Natural killer cell (primary cell): ENCODE measurements around the gene VIPR2. TPM values are rescaled to one million over a fixed set of nuclear protein-coding genes. Genes with fewer than 3 reads are reported as not detected.

Experiments
- ATAC-seq, 3 donors: fragments of 150-1000 bp in 2 of 3; fragments of 200-7000 bp in 1 of 3; cut with Tn5 transposase; 1 replicate in 1 of 3; 2 replicates in 2 of 3; pipeline ENCODE4 v1.10.0; 2021; ENCODE audit warnings: mild to moderate bottlenecking in 2 of 3, moderate library complexity in 2 of 3
- DNase-seq, 2 donors: peaks; one replicate each; pipeline versions ENCODE4 v3.0.0 to v3.0.0-alpha.2; 2013 to 2021; ENCODE audit warnings: mixed read lengths in 1 of 2
- H3K27ac ChIP-seq: one replicate; pipeline ENCODE4 v1.5.1; 2013; ENCODE audit warnings: mild to moderate bottlenecking, low read length
- H3K27me3 ChIP-seq: one replicate; pipeline ENCODE4 v1.6.1; 2013; ENCODE audit warnings: low read length; ENCODE audit not compliant: control insufficient read depth, insufficient read depth
- H3K36me3 ChIP-seq: one replicate; pipeline ENCODE4 v1.6.1; 2013; ENCODE audit warnings: low read length; ENCODE audit not compliant: control insufficient read depth, insufficient read depth
- H3K4me1 ChIP-seq: one replicate; pipeline ENCODE4 v1.6.1; 2013; ENCODE audit warnings: low read length; ENCODE audit not compliant: control insufficient read depth, insufficient read depth
- H3K4me3 ChIP-seq: one replicate; pipeline ENCODE4 v1.5.1; 2013; ENCODE audit warnings: low read length
- H3K9me3 ChIP-seq: one replicate; pipeline ENCODE4 v1.6.1; 2013; ENCODE audit warnings: low read length; ENCODE audit not compliant: control insufficient read depth, insufficient read depth
- H3K27ac Mint-ChIP-seq, 2 donors: one replicate each; pipeline ENCODE4 v1.8.0; 2022; ENCODE audit warnings: mild to moderate bottlenecking in 2 of 2, mixed read lengths in 2 of 2, moderate library complexity in 1 of 2
- H3K27me3 Mint-ChIP-seq, 2 donors: one replicate each; pipeline ENCODE4 v1.8.0; 2022; ENCODE audit warnings: low read depth in 2 of 2, mixed read lengths in 2 of 2
- H3K36me3 Mint-ChIP-seq: one replicate; pipeline ENCODE4 v1.8.0; 2022; ENCODE audit warnings: mixed read lengths
- H3K4me1 Mint-ChIP-seq, 2 donors: one replicate each; pipeline ENCODE4 v1.8.0; 2022; ENCODE audit warnings: mixed read lengths in 2 of 2
- H3K4me3 Mint-ChIP-seq: one replicate; pipeline ENCODE4 v1.8.0; 2022; ENCODE audit warnings: mild to moderate bottlenecking, moderate library complexity, mixed read lengths
- H3K9me3 Mint-ChIP-seq, 2 donors: one replicate each; pipeline ENCODE4 v1.8.0; 2022; ENCODE audit warnings: mixed read lengths in 2 of 2
- CTCF ChIP-seq: fragments of 200-600 bp; IDR thresholded peaks from one replicate; pipeline ENCODE4 v1.8.0; 2022; ENCODE audit warnings: antibody characterized with exemption
- WGBS: methylation state at CpG from one replicate; pipeline ENCODE4 v1.1.7; 2013; ENCODE audit warnings: missing lambda C conversion rate; ENCODE audit not compliant: insufficient coverage; 5-methylcytosine and 5-hydroxymethylcytosine counted together
- intact Hi-C: fragments of 100-400 bp; cut with micrococcal nuclease; formaldehyde crosslinking; loops from one replicate; pipeline ENCODE4 v1.14.2; 2022
- total RNA-seq, 4 donors: library from RNA; stranded (reverse); fragments of 120-200 nt in 1 of 4; gene quantifications; one replicate each; pipeline versions ENCODE4 v1.2.3 to v1.2.4, GENCODE V29; 2013 to 2022

The VIPR2 gene
- total RNA-seq, 3 donors from 2014 or later (not counting 1 experiment from before 2014, with no cell fraction given), result 2.2 to 4.9 (median 4.7) TPM

- no peak for ATAC-seq
- Mint-ChIP-seq H3K27me3 (peaks cover 0 to 9% of the 10 kb centered on the region in 2 donors), H3K9me3 (no peaks in the 10 kb centered on the region), H3K4me1 (peaks cover 19 to 36% of the 10 kb centered on the region in 2 donors), H3K4me3 (no peak overlapping the region), H3K27ac (no peak overlapping the region), H3K36me3 (no peaks in the 10 kb centered on the region)
- Histone ChIP-seq H3K9me3 (no peaks in the 10 kb centered on the region), H3K4me3 (no peak overlapping the region), H3K36me3 (no peaks in the 10 kb centered on the region), H3K27ac (no peak overlapping the region), H3K4me1 (peaks cover 15% of the 10 kb centered on the region), H3K27me3 (no peaks in the 10 kb centered on the region)
- intact Hi-C loops, result no loop called here
- whole genome bisulfite sequencing, result 91% methylated on average over 26 of the region's 26 CpGs
- no peak for TF ChIP-seq CTCF
- no peak for DNase-seq
Observed at GRCh38 chr7:159065852-159066480, 78.7 kb downstream of the VIPR2 start.

GRCh38 chr7:159064816-159065510 is 79.7 kb downstream of the VIPR2 start:
- 90% methylated on average over 23 of the region's 23 CpGs for whole genome bisulfite sequencing
- no peak overlapping the region for H3K4me3 ChIP-seq
- no peak for TF ChIP-seq CTCF
- no peaks in the 10 kb centered on the region for H3K9me3 ChIP-seq
- H3K9me3 Mint-ChIP-seq, result no peaks in the 10 kb centered on the region
- H3K4me3 Mint-ChIP-seq, result no peak overlapping the region
- H3K27ac Mint-ChIP-seq, result no peak overlapping the region
- H3K27me3 ChIP-seq, result no peaks in the 10 kb centered on the region
- DNase-seq (no peak), ATAC-seq (no peak)
- H3K27ac ChIP-seq, result no peak overlapping the region
- H3K4me1 Mint-ChIP-seq, result peaks cover 13 to 26% of the 10 kb centered on the region in 2 donors
- no peaks in the 10 kb centered on the region for H3K36me3 Mint-ChIP-seq
- peaks cover 0 to 9% of the 10 kb centered on the region in 2 donors for H3K27me3 Mint-ChIP-seq
- H3K36me3 ChIP-seq, result no peaks in the 10 kb centered on the region
- intact Hi-C loops, result no loop called here
- peaks cover 9% of the 10 kb centered on the region for H3K4me1 ChIP-seq

- intact Hi-C loops, result no loop called here
- peaks cover 12 to 21% of the 10 kb centered on the region in 2 donors for H3K4me1 Mint-ChIP-seq
- ATAC-seq, result no peak
- H3K36me3 Mint-ChIP-seq, result no peaks in the 10 kb centered on the region
- no peaks in the 10 kb centered on the region for H3K9me3 ChIP-seq
- no peak overlapping the region for H3K4me3 ChIP-seq
- H3K9me3 Mint-ChIP-seq, result no peaks in the 10 kb centered on the region
- no peak for TF ChIP-seq CTCF
- H3K27ac ChIP-seq, result no peak overlapping the region
- WGBS, result 96% methylated on average over 48 of the region's 48 CpGs
- no peak overlapping the region for H3K27ac Mint-ChIP-seq
- no peaks in the 10 kb centered on the region for H3K27me3 ChIP-seq
- H3K4me1 ChIP-seq, result peaks cover 9% of the 10 kb centered on the region
- H3K4me3 Mint-ChIP-seq, result no peak overlapping the region
- no peaks in the 10 kb centered on the region for H3K36me3 ChIP-seq
- DNase-seq, result no peak
- H3K27me3 Mint-ChIP-seq, result peaks cover 0 to 9% of the 10 kb centered on the region in 2 donors
Observed at GRCh38 chr7:159064121-159064815, 80.4 kb downstream of the VIPR2 start.
